HepG2 (cell line): ENCODE measurements around the gene STK36. TPM values are rescaled to one million over a fixed set of nuclear protein-coding genes. Genes with fewer than 3 reads are reported as not detected.

Source experiments
- ARID2 ChIP-seq: sonication (generic); formaldehyde crosslinking; IDR thresholded peaks from 2 replicates; pipeline ENCODE4 v1.8.1; 2022; ENCODE audit warnings: mild to moderate bottlenecking, missing genetic modification reagents, borderline replicate concordance
- CHD4 ChIP-seq: fragments of 200-600 bp; sonication (generic); IDR thresholded peaks from 2 replicates; pipeline ENCODE4 v1.7.0; 2017; ENCODE audit warnings: mild to moderate bottlenecking, low read length, borderline replicate concordance
- FOXO4 ChIP-seq: sonication (generic); formaldehyde crosslinking; conservative IDR thresholded peaks from 2 replicates; pipeline ENCODE4 v1.8.1; 2023; ENCODE audit warnings: missing genetic modification reagents
- HNF1B ChIP-seq: sonication (generic); formaldehyde crosslinking; IDR thresholded peaks from 2 replicates; pipeline ENCODE4 v1.5.1; 2020; ENCODE audit warnings: mild to moderate bottlenecking, moderate library complexity, missing genetic modification reagents
- KDM3A ChIP-seq: IDR thresholded peaks from 2 replicates; pipeline ENCODE4 v1.6.1; 2018; ENCODE audit warnings: low read depth, missing compliant biosample characterization
- MTERF4 ChIP-seq: sonication (generic); formaldehyde crosslinking; IDR thresholded peaks from 2 replicates; pipeline ENCODE4 v1.8.0; 2023; ENCODE audit warnings: mild to moderate bottlenecking, missing genetic modification reagents
- NFKBIZ ChIP-seq: IDR thresholded peaks from 2 replicates; pipeline ENCODE4 v1.6.1; 2018; ENCODE audit warnings: missing genetic modification reagents, missing compliant biosample characterization
- NRL ChIP-seq: sonication (generic); formaldehyde crosslinking; IDR thresholded peaks from 2 replicates; pipeline ENCODE4 v1.5.0; 2020; ENCODE audit warnings: missing genetic modification reagents, mild to moderate bottlenecking, moderate library complexity, borderline replicate concordance
- RFXANK ChIP-seq: IDR thresholded peaks from 2 replicates; pipeline ENCODE4 v1.6.1; 2016
- SOX5 ChIP-seq: IDR thresholded peaks from 2 replicates; pipeline ENCODE4 v1.6.1; 2016; ENCODE audit warnings: borderline replicate concordance
- SOX6 ChIP-seq, 2 experiments: fragments of 450-650 bp in 1 of 2; sonication (generic) in 1 of 2; formaldehyde crosslinking in 1 of 2; IDR thresholded peaks; 2 replicates each; pipeline versions ENCODE4 v1.4.0 to v1.6.1; 2017 to 2020; ENCODE audit warnings: antibody characterized with exemption in 1 of 2, mild to moderate bottlenecking in 1 of 2, missing genetic modification reagents in 1 of 2
- TMF1 ChIP-seq: sonication (generic); formaldehyde crosslinking; IDR thresholded peaks from 2 replicates; pipeline ENCODE4 v1.8.1; 2022; ENCODE audit warnings: low read depth, missing genetic modification reagents
- ZBTB2 ChIP-seq: sonication (generic); formaldehyde crosslinking; IDR thresholded peaks from 2 replicates; pipeline ENCODE4 v1.8.0; 2022; ENCODE audit warnings: low read depth, missing genetic modification reagents
- ZMYM2 ChIP-seq: sonication (generic); formaldehyde crosslinking; IDR thresholded peaks from 2 replicates; pipeline ENCODE4 v1.8.0; 2022; ENCODE audit warnings: mild to moderate bottlenecking, missing genetic modification reagents
- ZMYM4 ChIP-seq: sonication (generic); formaldehyde crosslinking; IDR thresholded peaks from 2 replicates; pipeline ENCODE4 v1.8.1; 2023; ENCODE audit warnings: mild to moderate bottlenecking, missing genetic modification reagents
- ZNF460 ChIP-seq: sonication (generic); formaldehyde crosslinking; IDR thresholded peaks from 2 replicates; pipeline ENCODE4 v1.5.1; 2020; ENCODE audit warnings: missing genetic modification reagents, mild to moderate bottlenecking, borderline replicate concordance
- ZNF569 ChIP-seq: sonication (generic); formaldehyde crosslinking; IDR thresholded peaks from 2 replicates; pipeline ENCODE4 v1.5.0; 2020; ENCODE audit warnings: mild to moderate bottlenecking, missing genetic modification reagents, moderate library complexity, borderline replicate concordance
- ZNF724P ChIP-seq: sonication (generic); formaldehyde crosslinking; IDR thresholded peaks from 2 replicates; pipeline ENCODE4 v1.8.0; 2022; ENCODE audit warnings: missing genetic modification reagents, borderline replicate concordance
- polyA plus RNA-seq, 8 experiments: library from polyadenylated mRNA; depleted of rRNA in 3 of 8; stranded (reverse) in 7 of 8; unstranded in 1 of 8; fragments of >200 nt; fragmentation: Illumina TruSeq in 4 of 8; extraction: Trizol in 4 of 8; gene quantifications; 2 replicates each; pipeline versions ENCODE4 v1.2.1 to v1.2.3, GENCODE V29; 2011 to 2016; ENCODE audit warnings: low read depth in 4 of 8, missing spikeins in 1 of 8, mixed read lengths in 1 of 8; ENCODE audit not compliant: insufficient read depth in 1 of 8
- total RNA-seq, 5 experiments: library from RNA; depleted of rRNA; stranded (reverse); fragments of >200 nt; fragmentation: Illumina TruSeq; extraction: Trizol; gene quantifications; 2 replicates each; pipeline ENCODE4 v1.2.3, GENCODE V29; 2016; ENCODE audit warnings: low read depth in 1 of 5
- TF ChIP-seq, protein P1 (sequence below): sonication (generic); formaldehyde crosslinking; IDR thresholded peaks from 2 replicates; pipeline ENCODE4 v1.5.0; 2020; ENCODE audit warnings: missing genetic modification reagents, mild to moderate bottlenecking, borderline replicate concordance
- TF ChIP-seq, protein P2 (sequence below): IDR thresholded peaks from 2 replicates; pipeline ENCODE4 v1.6.1; 2016; ENCODE audit warnings: mild to moderate bottlenecking

STK36 gene
- total and polyA plus RNA-seq, 2 of the 13 experiments (the other 11 are each of a cell fraction or from before 2014, with no cell fraction given) = 45.9 to 83.5 TPM

DNA sequence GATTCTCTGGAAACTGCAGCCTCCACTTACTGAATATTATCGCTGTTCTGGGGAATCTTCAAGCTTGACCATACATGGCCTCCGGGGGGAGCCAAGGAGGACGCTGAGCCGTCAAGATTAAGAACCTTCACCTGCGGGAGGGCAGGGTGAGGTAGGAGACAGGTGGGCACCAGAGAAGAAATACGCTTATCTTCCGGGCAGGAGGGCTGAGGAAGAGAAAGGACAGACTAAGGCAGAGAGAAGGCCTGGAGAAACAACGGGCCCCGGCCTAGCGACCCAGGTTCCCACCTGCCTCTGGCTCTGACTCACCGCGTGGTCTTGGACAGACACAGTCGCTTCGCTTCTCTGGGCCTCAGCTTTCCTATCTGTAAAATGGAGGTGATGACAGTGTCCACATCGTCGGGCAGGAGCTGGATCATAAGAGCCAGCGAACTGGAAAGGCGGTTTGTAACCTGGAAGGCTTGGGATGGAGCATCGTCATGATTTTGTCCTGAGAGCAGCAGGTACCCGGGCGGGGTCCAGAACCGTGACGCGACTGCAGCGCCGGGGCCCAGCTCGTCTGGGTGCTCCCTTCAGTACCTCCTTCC, 13.1 kb upstream of the STK36 start (continued):
- no peak for TF ChIP-seq ZNF460 (CRISPR knock-in tag)
- TF ChIP-seq, protein P1, sequence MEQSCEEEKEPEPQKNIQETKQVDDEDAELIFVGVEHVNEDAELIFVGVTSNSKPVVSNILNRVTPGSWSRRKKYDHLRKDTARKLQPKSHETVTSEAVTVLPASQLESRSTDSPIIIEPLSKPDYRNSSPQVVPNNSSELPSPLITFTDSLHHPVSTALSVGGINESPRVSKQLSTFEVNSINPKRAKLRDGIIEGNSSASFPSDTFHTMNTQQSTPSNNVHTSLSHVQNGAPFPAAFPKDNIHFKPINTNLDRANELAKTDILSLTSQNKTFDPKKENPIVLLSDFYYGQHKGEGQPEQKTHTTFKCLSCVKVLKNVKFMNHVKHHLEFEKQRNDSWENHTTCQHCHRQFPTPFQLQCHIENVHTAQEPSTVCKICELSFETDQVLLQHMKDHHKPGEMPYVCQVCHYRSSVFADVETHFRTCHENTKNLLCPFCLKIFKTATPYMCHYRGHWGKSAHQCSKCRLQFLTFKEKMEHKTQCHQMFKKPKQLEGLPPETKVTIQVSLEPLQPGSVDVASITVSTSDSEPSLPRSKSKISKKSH (CRISPR knock-in tag) = 0 out of 2 replicates have a peak, but pooled peaks have one; percentile 32
- TF ChIP-seq SOX6 (IDR thresholded peaks at IDR 0.05) = no peak
- no peak for TF ChIP-seq SOX6 (CRISPR knock-in tag; IDR thresholded peaks at IDR 0.05)
- 0 out of 2 replicates have a peak, but pooled peaks have one; percentile 17 for TF ChIP-seq HNF1B (CRISPR knock-in tag)
- TF ChIP-seq ZMYM4 (CRISPR knock-in tag) = no peak
- TF ChIP-seq CHD4 = peak; percentile 67; the same call in 1 of the 2 replicates
- TF ChIP-seq KDM3A (CRISPR knock-in tag) = 0 out of 2 replicates have a peak, but pooled peaks have one; percentile 6
- TF ChIP-seq, protein P2, sequence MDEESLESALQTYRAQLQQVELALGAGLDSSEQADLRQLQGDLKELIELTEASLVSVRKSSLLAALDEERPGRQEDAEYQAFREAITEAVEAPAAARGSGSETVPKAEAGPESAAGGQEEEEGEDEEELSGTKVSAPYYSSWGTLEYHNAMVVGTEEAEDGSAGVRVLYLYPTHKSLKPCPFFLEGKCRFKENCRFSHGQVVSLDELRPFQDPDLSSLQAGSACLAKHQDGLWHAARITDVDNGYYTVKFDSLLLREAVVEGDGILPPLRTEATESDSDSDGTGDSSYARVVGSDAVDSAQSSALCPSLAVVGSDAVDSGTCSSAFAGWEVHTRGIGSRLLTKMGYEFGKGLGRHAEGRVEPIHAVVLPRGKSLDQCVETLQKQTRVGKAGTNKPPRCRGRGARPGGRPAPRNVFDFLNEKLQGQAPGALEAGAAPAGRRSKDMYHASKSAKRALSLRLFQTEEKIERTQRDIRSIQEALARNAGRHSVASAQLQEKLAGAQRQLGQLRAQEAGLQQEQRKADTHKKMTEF (CRISPR knock-in tag) = no peak
- 0 out of 2 replicates have a peak, but pooled peaks have one; percentile 58 for TF ChIP-seq ZNF724P (CRISPR knock-in tag)
- TF ChIP-seq ZBTB2 (CRISPR knock-in tag) = no peak
- TF ChIP-seq ZMYM2 (CRISPR knock-in tag) = 0 out of 2 replicates have a peak, but pooled peaks have one; percentile 28
- peak; percentile 41 for TF ChIP-seq ARID2
- peak; percentile 14 for TF ChIP-seq NFKBIZ
- peak; percentile 36; the same call in 1 of the 2 replicates for TF ChIP-seq TMF1 (CRISPR knock-in tag)
- peak; percentile 36; the same call in 1 of the 2 replicates for TF ChIP-seq MTERF4 (CRISPR knock-in tag)
- TF ChIP-seq RFXANK (CRISPR knock-in tag) = 0 out of 2 replicates have a peak, but pooled peaks have one; percentile 3
- TF ChIP-seq SOX5 (CRISPR knock-in tag) = peak; percentile 9; the same call in 1 of the 2 replicates
- TF ChIP-seq NRL (CRISPR knock-in tag) = peak; percentile 35; the same call in 1 of the 2 replicates
- TF ChIP-seq ZNF569 = peak; percentile 41; the same call in 1 of the 2 replicates
- TF ChIP-seq FOXO4 = no peak
